Left lung (tissue), 10 donors: Measurements from ENCODE around the gene PROM1. TPM values are rescaled to one million over a fixed set of nuclear protein-coding genes. Genes with fewer than 3 reads are reported as not detected.

Experiments used
- ATAC-seq: fragments of 200-7000 bp; cut with Tn5 transposase; one replicate; pipeline ENCODE4 v1.9.1; 2020; ENCODE audit warnings: moderate library complexity
- DNase-seq, 4 donors: peaks; one replicate each; pipeline ENCODE4 v3.0.0-alpha.2; 2013 to 2020
- H3K27ac ChIP-seq, 2 donors: fragments of 200-600 bp; sonication (generic) in 1 of 2; one replicate each; pipeline versions ENCODE4 v1.5.0 to v1.8.0; 2020 to 2021
- H3K27me3 ChIP-seq, 2 donors: fragments of 200-600 bp; sonication (generic) in 1 of 2; one replicate each; pipeline versions ENCODE4 v1.5.0 to v1.8.0; 2020 to 2021
- H3K36me3 ChIP-seq, 2 donors: fragments of 200-600 bp; sonication (generic) in 1 of 2; one replicate each; pipeline versions ENCODE4 v1.5.0 to v1.8.0; 2020 to 2021
- H3K4me1 ChIP-seq, 2 donors: fragments of 200-600 bp; one replicate each; pipeline ENCODE4 v1.8.0; 2021
- H3K4me3 ChIP-seq, 2 donors: fragments of 200-600 bp; sonication (generic) in 1 of 2; one replicate each; pipeline versions ENCODE4 v1.5.0 to v1.8.0; 2020 to 2021; ENCODE audit warnings: mild to moderate bottlenecking in 1 of 2
- H3K9me3 ChIP-seq, 2 donors: fragments of 200-600 bp; sonication (generic) in 1 of 2; one replicate each; pipeline versions ENCODE4 v1.5.0 to v1.8.0; 2020 to 2021
- CTCF ChIP-seq, 2 donors: fragments of 200-600 bp; sonication (generic) in 1 of 2; IDR thresholded peaks; one replicate each; pipeline versions ENCODE4 v1.5.0 to v1.8.0; 2021; ENCODE audit warnings: antibody characterized with exemption in 2 of 2
- intact Hi-C, 2 donors: fragments of 100-400 bp; cut with DNase I; formaldehyde crosslinking; loops; one replicate each; pipeline versions ENCODE4 v1.11.2 to v1.14.2; 2022
- polyA plus RNA-seq, 6 donors: library from polyadenylated mRNA; unstranded; fragments of 120-200 nt; gene quantifications; one replicate each; pipeline ENCODE4 v1.2.1, GENCODE V29; 2013; ENCODE audit not compliant: insufficient read length in 6 of 6
- total RNA-seq, 2 donors: library from RNA; stranded (reverse); fragmentation: NEBNext Ultra II Directional; extraction: Animal tissue kit (Norgen Biotek cat#: 25700); gene quantifications; one replicate each; pipeline ENCODE4 v1.2.1, GENCODE V29; 2021
- donor health status: DM: no; HTN: yes; CAD: no.
- donor health status: DM: no; HTN: no; CAD: no.

PROM1 gene
- total and polyA plus RNA-seq, 8 donors = 11.2 to 37.1 (median 25.2) TPM; not detected in 1

DNA sequence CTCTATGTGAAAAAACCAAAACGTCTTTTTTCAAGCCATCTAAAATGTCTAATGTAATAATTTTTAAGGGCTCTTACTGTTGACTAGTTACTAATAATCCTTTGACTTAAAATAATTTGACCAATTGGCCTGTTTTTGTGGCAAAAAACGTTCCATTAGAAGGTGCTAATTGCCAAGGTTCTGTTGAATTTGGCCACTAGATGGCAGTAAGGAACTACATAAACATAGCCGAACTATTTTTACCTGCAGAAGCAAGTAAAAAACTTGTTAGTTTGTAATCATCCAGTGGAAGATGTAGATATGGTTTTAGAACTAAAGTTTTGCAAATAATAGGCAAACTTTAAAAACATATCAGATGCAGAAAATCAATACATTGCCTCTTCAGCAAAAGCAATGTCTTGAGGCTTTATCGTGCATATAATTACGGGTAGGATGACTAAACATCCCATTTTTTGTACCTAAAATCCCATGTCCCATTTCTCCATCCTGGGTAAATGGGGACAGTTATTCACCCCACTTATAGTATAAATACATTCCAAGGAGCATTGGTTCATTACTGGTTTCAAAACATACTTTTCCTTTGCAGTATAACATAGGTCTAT is 57.6 kb downstream of the PROM1 start:
- DNase-seq (peak in 2 of 4 donors; percentile 42 to 65), ATAC-seq (peak; percentile 75)
- Histone ChIP-seq H3K36me3 (no peaks in the 10 kb centered on the region), H3K27ac (no peak overlapping the region), H3K9me3 (no peaks in the 10 kb centered on the region), H3K27me3 (no peaks in the 10 kb centered on the region), H3K4me3 (no peak overlapping the region), H3K4me1 (peaks cover 0 to 6% of the 10 kb centered on the region in 2 donors)
- TF ChIP-seq CTCF (IDR thresholded peaks at IDR 0.05) = peak; percentile 74 to 86
- intact Hi-C loops = loop anchor here in 1 of 2 donors (5.0 kb wide), 2 partner anchors 176 to 241 kb away; no protein-coding TSS in a partner anchor

DNA sequence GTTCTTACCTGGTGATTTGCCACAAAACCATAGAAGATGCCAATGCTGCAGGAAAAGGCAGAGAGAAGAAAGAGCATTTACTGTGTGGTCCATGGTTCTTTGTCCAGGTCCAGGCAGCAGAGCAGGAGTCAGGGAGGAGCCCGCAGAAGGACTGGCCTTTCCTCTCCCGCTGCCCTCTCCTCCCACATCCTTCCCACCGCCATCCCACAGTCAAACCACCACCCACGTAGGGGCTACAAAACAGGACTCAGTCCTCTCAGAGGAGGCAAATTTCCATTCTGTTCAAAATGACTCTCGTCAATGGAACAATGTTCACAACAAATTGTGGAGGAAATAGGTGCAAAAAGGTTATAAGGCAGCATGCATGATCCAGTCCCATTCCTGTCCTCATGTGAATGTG is 58.6 kb downstream of the PROM1 start:
- TF ChIP-seq CTCF (IDR thresholded peaks at IDR 0.05) = no peak
- H3K27me3 ChIP-seq = no peaks in the 10 kb centered on the region

GRCh38 chr4:16023776-16024408 is 59.9 kb downstream of the PROM1 start:
- no peaks in the 10 kb centered on the region for H3K9me3 ChIP-seq
- no peak for TF ChIP-seq CTCF (IDR thresholded peaks at IDR 0.05)
- DNase-seq (no peak), ATAC-seq (no peak)
- H3K27ac ChIP-seq = no peak overlapping the region
- H3K4me1 ChIP-seq = peaks cover 0 to 4% of the 10 kb centered on the region in 2 donors
- no peaks in the 10 kb centered on the region for H3K27me3 ChIP-seq
- H3K36me3 ChIP-seq = no peaks in the 10 kb centered on the region
- H3K4me3 ChIP-seq = no peak overlapping the region
- intact Hi-C loops = no loop called here

More for the DNA sequence above, 58.6 kb downstream of the PROM1 start:
- Histone ChIP-seq H3K4me1 (peaks cover 0 to 4% of the 10 kb centered on the region in 2 donors), H3K27ac (no peak overlapping the region), H3K4me3 (no peak overlapping the region), H3K9me3 (no peaks in the 10 kb centered on the region), H3K36me3 (no peaks in the 10 kb centered on the region)
- DNase-seq = no peak
- intact Hi-C loops = loop anchor here in 1 of 2 donors (5.0 kb wide), 2 partner anchors 177 to 242 kb away; no protein-coding TSS in a partner anchor
- no peak for ATAC-seq

DNA sequence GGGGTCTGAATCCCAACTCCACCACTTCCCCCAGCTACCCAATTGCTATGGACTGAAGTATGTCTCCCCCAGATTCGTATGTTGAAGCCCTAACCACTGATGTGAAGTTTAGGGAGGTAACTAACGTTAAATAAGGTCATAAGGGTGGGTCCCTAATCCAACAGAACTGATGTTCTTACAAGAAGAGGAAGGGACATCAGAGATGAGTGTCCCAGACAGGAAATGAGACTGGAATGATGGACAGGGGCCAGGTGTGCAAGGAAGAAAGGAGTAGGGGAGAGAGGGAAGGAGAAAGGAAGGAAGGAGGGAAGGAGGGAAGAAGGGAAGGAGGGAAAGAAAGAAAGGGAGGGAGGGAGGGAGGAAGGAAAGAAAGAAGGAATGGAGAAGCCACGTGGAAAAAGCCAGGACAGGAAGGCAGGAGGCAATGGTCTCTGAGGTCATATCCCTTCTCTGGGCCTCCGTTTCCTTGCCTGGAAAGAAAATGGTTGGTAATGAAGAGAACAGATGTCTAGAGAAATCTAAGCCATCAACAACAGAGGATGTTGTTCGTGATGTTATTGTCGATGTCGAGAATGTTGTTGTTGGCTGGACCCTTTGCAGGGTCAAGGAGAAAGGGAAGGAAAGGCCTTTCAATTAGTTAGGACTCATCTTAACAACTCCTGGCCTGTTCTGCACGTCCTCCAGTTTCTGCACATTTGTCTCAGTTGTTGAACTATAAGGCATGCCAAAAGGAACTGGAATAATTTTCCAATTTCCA is 61.8 kb downstream of the PROM1 start:
- H3K4me1 ChIP-seq = peaks cover 0 to 4% of the 10 kb centered on the region in 2 donors
- TF ChIP-seq CTCF (IDR thresholded peaks at IDR 0.05) = no peak

DNA sequence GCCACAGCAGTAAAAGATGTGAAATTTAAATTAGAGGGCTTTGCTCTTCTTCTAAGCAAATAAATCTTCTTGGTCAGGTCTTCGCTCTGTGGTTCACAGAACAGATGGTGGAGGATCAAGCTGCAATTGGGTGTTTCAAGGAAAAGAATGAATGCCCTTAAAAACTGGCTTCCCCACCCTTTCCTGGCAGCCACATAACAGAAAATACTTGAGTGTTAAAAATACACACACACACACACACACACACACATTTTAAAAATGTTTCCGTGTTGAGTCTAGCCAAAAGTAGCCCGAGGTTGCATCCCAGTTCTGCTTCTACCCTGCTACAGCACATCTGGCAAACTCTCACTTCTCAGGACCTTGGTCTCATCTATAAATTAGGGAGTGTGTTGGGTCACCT is 64.2 kb downstream of the PROM1 start:
- no peaks in the 10 kb centered on the region for H3K36me3 ChIP-seq
- H3K27me3 ChIP-seq = no peaks in the 10 kb centered on the region
- H3K4me3 ChIP-seq = no peak overlapping the region
- H3K4me1 ChIP-seq = no peaks in the 10 kb centered on the region
- intact Hi-C loops = no loop called here
- H3K27ac ChIP-seq = no peak overlapping the region
- ATAC-seq (no peak), DNase-seq (no peak)
- no peak for TF ChIP-seq CTCF (IDR thresholded peaks at IDR 0.05)
- H3K9me3 ChIP-seq = no peaks in the 10 kb centered on the region

More for the DNA sequence above, 61.8 kb downstream of the PROM1 start:
- Histone ChIP-seq H3K27me3 (no peaks in the 10 kb centered on the region), H3K36me3 (no peaks in the 10 kb centered on the region), H3K9me3 (no peaks in the 10 kb centered on the region), H3K27ac (no peak overlapping the region), H3K4me3 (no peak overlapping the region)
- intact Hi-C loops = no loop called here
- ATAC-seq = no peak
- no peak for DNase-seq
